Amniotic stem cell (primary cell): ENCODE data around the gene AHCYL2.
"Not testable (repeated sequence)": the region's sequence is repeated elsewhere in the genome, so short reads cannot be mapped to it uniquely, and the experiment has no call there.

Experiments
- DNase-seq: peaks from one replicate; lab custom pipeline; 2025; lab: John Stamatoyannopoulos, UW

AHCYL2 gene

GRCh38 chr7:129427526-129428045 lies 202.8 kb downstream of the AHCYL2 start:
- no peak for DNase-seq

GRCh38 chr7:129431911-129432643 lies 207.2 kb downstream of the AHCYL2 start:
- no peak for DNase-seq

- DNase-seq, result peak; percentile 70
Measured at GRCh38 chr7:129433847-129434674, 209.2 kb downstream of the AHCYL2 start, which contains the start of gene STRIP2. TSS of gene STRIP2 (plus strand) at chr7:129434432. CDS start at chr7:129434473, 41 bp downstream.

- DNase-seq, result no peak
Measured at GRCh38 chr7:129434675-129435318, 210.0 kb downstream of the AHCYL2 start.

GRCh38 chr7:129435414-129435829 lies 210.6 kb downstream of the AHCYL2 start:
- DNase-seq, result no peak

GRCh38 chr7:129436335-129436923 lies 211.6 kb downstream of the AHCYL2 start:
- no peak for DNase-seq

- no peak for DNase-seq
Measured at GRCh38 chr7:129437190-129437589, 212.4 kb downstream of the AHCYL2 start.

GRCh38 chr7:129438281-129438838 lies 213.5 kb downstream of the AHCYL2 start:
- DNase-seq, result no peak

GRCh38 chr7:129438839-129439651 lies 214.2 kb downstream of the AHCYL2 start:
- no peak for DNase-seq

- DNase-seq, result no peak
Measured at GRCh38 chr7:129439963-129440625, 215.3 kb downstream of the AHCYL2 start.

GRCh38 chr7:129443612-129444011 lies 218.8 kb downstream of the AHCYL2 start:
- DNase-seq, result no peak

GRCh38 chr7:129444776-129445175 lies 219.9 kb downstream of the AHCYL2 start:
- DNase-seq, result not testable (repeated sequence)

GRCh38 chr7:129446925-129447324 lies 222.1 kb downstream of the AHCYL2 start:
- not testable (repeated sequence) for DNase-seq

- not testable (repeated sequence) for DNase-seq
Measured at GRCh38 chr7:129447445-129447844, 222.6 kb downstream of the AHCYL2 start.

GRCh38 chr7:129448608-129449007 lies 223.8 kb downstream of the AHCYL2 start:
- DNase-seq, result not testable (repeated sequence)

- no peak for DNase-seq
Measured at GRCh38 chr7:129450295-129450694, 225.5 kb downstream of the AHCYL2 start.

GRCh38 chr7:129452589-129453231 lies 227.9 kb downstream of the AHCYL2 start:
- DNase-seq, result no peak

- DNase-seq, result no peak
Measured at GRCh38 chr7:129453510-129454248, 228.8 kb downstream of the AHCYL2 start.

- no peak for DNase-seq
Measured at GRCh38 chr7:129454249-129454551, 229.4 kb downstream of the AHCYL2 start.
